Measurements from ENCODE around the gene TRAF5.
A peak's percentile ranks its signal among the peaks of the same experiment; 100 is the strongest.

The TRAF5 gene

GRCh38 chr1:211330282-211330936 lies 3.8 kb downstream of the TRAF5 start:
- H3K4me1 ChIP-seq (ENCODE audit: low read length) = peaks cover 58% of the 10 kb centered on the region
- H2AFZ ChIP-seq (ENCODE audit: low read length) = no peak overlapping the region
- H3K79me2 ChIP-seq (ENCODE audit: low read length) = peaks cover 57% of the 10 kb centered on the region
- no peaks in the 10 kb centered on the region for H3K9me3 ChIP-seq (replicated peaks; ENCODE audit: insufficient read depth, low read length)
- H3K36me3 ChIP-seq (replicated peaks; ENCODE audit: insufficient read depth, low read length) = no peaks in the 10 kb centered on the region
- no peak overlapping the region for H3K4me3 ChIP-seq (ENCODE audit: low read length)
- H3K9ac ChIP-seq (ENCODE audit: low read length) = no peak overlapping the region
- peaks cover 36% of the 10 kb centered on the region for H3F3A ChIP-seq (ENCODE audit: insufficient read depth, low read length)
- no peak for DNase-seq
- no peaks in the 10 kb centered on the region; the same call in 1 of the 2 replicates for H4K20me1 ChIP-seq (ENCODE audit: insufficient read depth, low read length)
- no peaks in the 10 kb centered on the region for H3K9me2 ChIP-seq (replicated peaks; ENCODE audit: insufficient read depth, low read length)
- TF ChIP-seq EZH2phosphoT487 (IDR thresholded peaks at IDR 0.05; ENCODE audit: low read length) = no peak
- TF ChIP-seq CTCF (IDR thresholded peaks at IDR 0.05; ENCODE audit: low read length) = no peak
- no peak for TF ChIP-seq EZH2 (optimal IDR thresholded peaks at IDR 0.05; ENCODE audit: low read depth, low read length)
- peak overlapping the region; percentile 16; the same call in 1 of the 2 replicates for H3K4me2 ChIP-seq (ENCODE audit: low read depth, low read length)
- no peaks in the 10 kb centered on the region for H3K27me3 ChIP-seq (replicated peaks; ENCODE audit: insufficient read depth, low read length)
- H3K27ac ChIP-seq (ENCODE audit: low read length) = no peak overlapping the region

DNA sequence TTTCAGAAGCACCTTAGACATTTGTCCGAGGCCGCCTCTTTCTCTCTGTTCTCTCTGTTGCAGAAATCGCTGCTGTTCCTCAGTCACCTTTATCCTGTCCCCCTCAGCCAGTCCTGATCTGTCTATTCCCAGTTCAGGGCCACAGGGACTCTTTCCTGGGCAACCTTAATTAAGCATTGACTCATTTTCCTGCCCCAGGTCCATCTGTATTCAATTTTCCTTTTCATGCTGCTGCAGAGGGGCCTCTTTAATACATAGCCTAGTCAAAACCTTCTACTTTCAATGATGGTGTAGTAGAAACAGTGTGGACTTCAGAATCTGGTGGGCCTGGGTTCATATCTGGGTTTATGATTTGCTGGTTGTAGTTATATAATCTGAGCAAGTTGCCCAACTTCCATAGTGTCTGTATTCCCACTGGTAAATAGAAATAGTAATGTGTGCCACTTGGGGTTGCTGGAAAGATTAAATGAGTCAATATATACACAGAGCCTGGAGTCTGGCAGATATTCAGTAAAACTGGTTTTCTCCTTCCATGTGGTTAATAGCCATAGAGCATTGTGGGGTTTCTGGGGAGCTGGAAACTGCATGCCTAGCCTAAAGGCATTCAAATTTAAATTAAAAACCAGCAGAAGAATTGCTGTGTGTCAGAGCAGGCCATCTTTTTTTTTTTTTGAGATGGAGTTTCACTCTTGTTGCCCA lies 4.5 kb downstream of the TRAF5 start:
- H3K79me2 ChIP-seq (ENCODE audit: low read length) = peaks cover 57% of the 10 kb centered on the region
- peaks cover 38% of the 10 kb centered on the region for H3F3A ChIP-seq (ENCODE audit: insufficient read depth, low read length)

GRCh38 chr1:211332036-211332616 lies 5.5 kb downstream of the TRAF5 start:
- no peak overlapping the region for H3K9ac ChIP-seq (ENCODE audit: low read length)
- H2AFZ ChIP-seq (ENCODE audit: low read length) = no peak overlapping the region
- H3K27ac ChIP-seq (ENCODE audit: low read length) = no peak overlapping the region
- H3F3A ChIP-seq (ENCODE audit: insufficient read depth, low read length) = peaks cover 39% of the 10 kb centered on the region
- no peaks in the 10 kb centered on the region for H3K36me3 ChIP-seq (replicated peaks; ENCODE audit: insufficient read depth, low read length)
- no peak for TF ChIP-seq EZH2 (optimal IDR thresholded peaks at IDR 0.05; ENCODE audit: low read depth, low read length)
- no peak for TF ChIP-seq CTCF (IDR thresholded peaks at IDR 0.05; ENCODE audit: low read length)
- no peak for TF ChIP-seq EZH2phosphoT487 (IDR thresholded peaks at IDR 0.05; ENCODE audit: low read length)
- H3K4me1 ChIP-seq (ENCODE audit: low read length) = peaks cover 69% of the 10 kb centered on the region
- no peak overlapping the region for H3K4me3 ChIP-seq (ENCODE audit: low read length)
- no peak for DNase-seq
- H3K9me3 ChIP-seq (replicated peaks; ENCODE audit: insufficient read depth, low read length) = no peaks in the 10 kb centered on the region
- H3K4me2 ChIP-seq (ENCODE audit: low read depth, low read length) = no peak overlapping the region
- no peaks in the 10 kb centered on the region; the same call in 1 of the 2 replicates for H4K20me1 ChIP-seq (ENCODE audit: insufficient read depth, low read length)
- H3K9me2 ChIP-seq (replicated peaks; ENCODE audit: insufficient read depth, low read length) = no peaks in the 10 kb centered on the region
- no peaks in the 10 kb centered on the region for H3K27me3 ChIP-seq (replicated peaks; ENCODE audit: insufficient read depth, low read length)
- H3K79me2 ChIP-seq (ENCODE audit: low read length) = peaks cover 67% of the 10 kb centered on the region

More for the DNA sequence above, 4.5 kb downstream of the TRAF5 start:
- Histone ChIP-seq H3K27me3 (replicated peaks; ENCODE audit: insufficient read depth, low read length) (no peaks in the 10 kb centered on the region), H3K9me3 (replicated peaks; ENCODE audit: insufficient read depth, low read length) (no peaks in the 10 kb centered on the region), H3K36me3 (replicated peaks; ENCODE audit: insufficient read depth, low read length) (no peaks in the 10 kb centered on the region), H3K9me2 (replicated peaks; ENCODE audit: insufficient read depth, low read length) (no peaks in the 10 kb centered on the region), H3K4me3 (ENCODE audit: low read length) (no peak overlapping the region), H3K4me1 (ENCODE audit: low read length) (peaks cover 62% of the 10 kb centered on the region), H4K20me1 (ENCODE audit: insufficient read depth, low read length) (no peaks in the 10 kb centered on the region; the same call in 1 of the 2 replicates), H3K9ac (ENCODE audit: low read length) (no peak overlapping the region), H3K27ac (ENCODE audit: low read length) (no peak overlapping the region), H2AFZ (ENCODE audit: low read length) (no peak overlapping the region), H3K4me2 (ENCODE audit: low read depth, low read length) (no peak overlapping the region)
- no peak for TF ChIP-seq CTCF (IDR thresholded peaks at IDR 0.05; ENCODE audit: low read length)
- TF ChIP-seq EZH2 (optimal IDR thresholded peaks at IDR 0.05; ENCODE audit: low read depth, low read length) = no peak
- no peak for TF ChIP-seq EZH2phosphoT487 (IDR thresholded peaks at IDR 0.05; ENCODE audit: low read length)
- DNase-seq = no peak
